HG03575 (cell line): ENCODE data around the gene ZBTB8A.
"Not testable (repeated sequence)": the region's sequence is repeated elsewhere in the genome, so short reads cannot be mapped to it uniquely, and the experiment has no call there.

ENCODE experiments used
- ATAC-seq: cut with Tn5 transposase; IDR thresholded peaks from one replicate; pipeline ENCODE4 v1.9.1; 2021; ENCODE audit not compliant: unreplicated experiment, insufficient number of reproducible peaks, low FRiP score; ENCODE audit errors: extremely low read depth

ZBTB8A gene

DNA sequence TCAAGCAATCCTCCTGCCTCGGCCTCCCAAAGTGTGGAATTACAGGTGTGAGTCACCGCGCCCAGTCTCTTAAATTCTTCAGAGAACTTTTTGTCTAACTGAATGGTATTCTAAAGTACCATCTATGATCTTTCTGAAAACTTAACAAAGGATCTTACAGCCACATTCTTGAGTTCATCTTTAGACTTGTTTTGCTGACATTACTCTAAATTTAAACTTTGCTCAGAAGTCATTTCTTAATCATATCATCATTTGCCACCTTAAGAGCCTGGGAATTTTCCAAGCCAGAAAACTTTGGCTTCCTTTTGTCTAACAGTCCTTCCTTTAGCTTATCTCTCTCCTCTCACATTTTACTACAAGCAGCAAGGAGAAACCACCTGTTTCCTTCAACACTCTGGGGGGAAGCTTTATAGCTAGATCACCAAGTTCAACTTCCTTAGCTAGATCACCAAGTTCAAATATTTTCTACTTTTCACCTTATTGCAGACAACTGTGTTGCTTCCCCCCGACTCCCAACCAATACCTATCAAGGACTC is 5.4 kb upstream of the ZBTB8A start:
- ATAC-seq: no peak

DNA sequence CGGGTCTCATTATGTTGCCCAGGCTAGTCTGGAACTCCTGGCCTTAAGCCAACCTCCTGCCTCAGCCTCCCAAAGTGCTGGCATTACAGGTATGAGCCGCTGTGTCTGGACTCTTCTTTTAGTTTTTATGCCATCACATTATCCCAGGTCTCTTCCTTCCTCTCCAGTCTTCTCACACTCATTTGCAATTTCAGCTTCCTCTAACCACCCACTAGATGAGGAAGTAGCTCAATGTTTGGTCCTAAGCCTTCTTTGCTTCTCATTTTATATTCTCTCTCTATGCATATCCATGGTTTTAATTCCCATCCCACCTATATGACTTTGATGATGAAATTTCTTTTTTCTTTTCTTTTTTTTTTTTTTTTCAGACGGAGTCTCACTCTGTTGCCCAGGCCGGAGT is 3.1 kb upstream of the ZBTB8A start:
- no peak for ATAC-seq

DNA sequence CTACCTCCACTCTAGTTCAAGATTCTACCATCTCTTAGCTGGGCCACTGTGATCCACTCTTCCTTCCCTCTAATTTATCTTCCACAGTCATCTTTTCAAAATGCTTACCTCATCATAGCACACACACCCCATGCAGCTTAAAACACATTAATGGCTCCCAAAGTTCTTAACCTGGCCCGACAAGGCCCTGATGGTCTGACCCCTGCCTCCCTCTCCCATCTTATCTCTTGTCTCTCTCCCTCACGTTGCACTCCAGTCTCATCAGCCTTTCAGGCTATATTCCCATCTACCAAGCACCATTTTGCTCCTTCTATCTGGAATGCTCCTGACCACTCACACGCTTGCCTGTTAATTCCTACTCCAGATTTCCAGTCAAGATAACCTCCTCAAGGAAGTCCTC is 2.5 kb upstream of the ZBTB8A start:
- no peak for ATAC-seq

DNA sequence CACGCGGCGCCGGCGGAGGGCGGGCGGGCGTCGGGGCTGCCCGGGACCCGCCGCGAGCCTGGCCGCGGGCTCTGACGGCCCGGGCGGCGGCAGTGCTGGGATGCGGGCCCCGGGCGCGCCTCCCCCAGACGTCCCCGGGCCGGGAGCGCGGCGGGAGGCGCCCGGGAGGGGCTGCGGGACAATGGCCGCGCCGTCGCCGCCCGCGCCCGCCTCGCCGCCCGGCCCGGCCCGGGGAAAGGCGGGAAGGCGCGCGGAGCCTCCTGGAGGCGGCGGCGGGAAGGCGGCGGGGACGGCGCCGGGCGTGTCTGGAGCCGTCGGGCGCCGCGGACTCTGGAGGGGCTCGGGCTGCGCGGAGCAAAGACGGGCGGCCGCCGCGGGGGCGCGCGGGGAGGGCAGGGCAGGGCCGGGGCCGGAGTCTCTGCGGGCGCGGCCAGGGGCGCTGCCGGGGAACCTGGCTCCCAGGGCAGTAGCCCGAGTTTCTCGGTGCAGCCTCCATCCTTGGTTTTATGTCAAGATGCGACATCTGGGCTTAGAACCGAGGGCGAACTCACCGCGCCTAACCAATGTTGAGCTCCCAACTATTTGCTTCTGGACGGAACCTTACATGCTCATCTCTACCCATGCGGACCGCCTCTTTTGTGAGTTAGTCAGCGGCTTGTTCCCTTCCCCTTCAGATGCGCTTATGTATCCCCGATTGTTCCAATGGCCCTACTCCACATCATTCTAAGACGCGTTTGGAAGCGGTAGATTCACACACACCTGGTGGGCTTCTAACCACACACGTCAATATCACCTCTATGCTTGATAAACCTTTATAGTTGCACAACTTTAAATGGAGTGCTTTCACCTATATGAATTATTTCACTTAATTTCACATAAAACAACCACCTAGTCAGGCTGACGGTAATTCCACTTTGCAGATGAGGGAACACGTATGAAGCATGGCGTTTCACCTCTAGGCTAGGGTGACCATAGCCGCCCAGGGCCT is 651 bp downstream of the ZBTB8A start:
- ATAC-seq: no peak

DNA sequence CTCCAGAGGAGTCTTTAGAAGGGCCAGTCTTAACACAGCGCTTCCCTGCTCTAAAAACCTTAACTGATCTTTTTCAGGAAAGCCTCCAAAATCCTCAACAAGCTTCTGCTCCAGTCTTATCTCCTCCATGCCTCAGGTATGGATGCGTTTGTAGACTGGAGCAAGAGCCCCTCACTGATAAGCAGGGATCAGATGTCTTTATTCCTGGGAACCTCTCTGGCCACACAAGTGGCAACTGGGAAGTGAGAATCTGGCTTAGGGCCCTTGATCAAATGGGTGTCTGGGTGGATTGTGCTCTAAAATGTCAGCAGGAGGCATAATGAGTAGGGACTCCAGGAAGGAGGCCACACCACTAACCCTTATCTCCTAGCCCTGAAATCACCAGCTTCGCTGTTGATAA is 1.4 kb downstream of the ZBTB8A start:
- ATAC-seq: no peak

DNA sequence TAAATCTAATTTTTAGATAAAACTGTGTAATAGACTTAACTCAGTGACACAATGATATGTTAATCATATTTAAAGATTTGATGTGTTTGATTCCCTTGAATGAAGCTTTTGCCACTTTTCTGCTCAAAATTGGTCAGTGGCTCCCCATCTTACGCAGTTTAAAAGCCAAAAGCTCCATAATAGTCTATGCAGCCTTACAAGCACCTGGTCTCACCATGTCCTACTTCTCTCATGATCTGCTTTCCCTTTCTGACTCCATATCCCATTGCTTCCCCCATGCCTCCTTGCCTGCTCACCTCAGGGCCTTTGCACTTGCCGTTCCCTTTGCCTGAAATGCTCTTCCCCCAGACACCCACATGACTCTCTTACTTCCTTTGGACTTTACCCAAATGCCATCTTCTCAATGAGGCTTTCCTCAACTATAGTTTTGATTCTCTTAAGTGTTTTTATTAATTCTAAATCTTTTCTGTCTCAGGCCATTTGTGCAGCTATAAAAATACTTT is 1.9 kb downstream of the ZBTB8A start:
- no peak for ATAC-seq

DNA sequence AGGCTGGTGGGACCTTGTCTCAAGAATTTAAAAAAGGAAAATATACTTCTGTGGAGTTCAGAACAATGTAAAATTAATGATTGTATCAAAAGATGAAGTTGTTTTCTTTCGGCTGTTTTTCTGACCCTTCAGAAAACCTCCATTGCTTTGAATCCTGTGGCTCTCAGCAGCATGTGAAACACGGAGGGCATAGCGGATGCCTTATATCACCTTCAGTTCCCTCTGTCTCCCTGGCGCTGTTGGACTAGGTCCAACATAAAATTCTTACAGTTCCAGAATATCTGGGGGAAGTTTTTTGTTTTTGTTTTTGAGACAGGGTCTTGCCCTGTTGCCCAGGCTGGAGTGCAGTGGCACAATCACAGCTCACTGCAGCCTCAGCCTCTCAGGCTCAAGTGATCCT is 7.4 kb downstream of the ZBTB8A start:
- no peak for ATAC-seq

DNA sequence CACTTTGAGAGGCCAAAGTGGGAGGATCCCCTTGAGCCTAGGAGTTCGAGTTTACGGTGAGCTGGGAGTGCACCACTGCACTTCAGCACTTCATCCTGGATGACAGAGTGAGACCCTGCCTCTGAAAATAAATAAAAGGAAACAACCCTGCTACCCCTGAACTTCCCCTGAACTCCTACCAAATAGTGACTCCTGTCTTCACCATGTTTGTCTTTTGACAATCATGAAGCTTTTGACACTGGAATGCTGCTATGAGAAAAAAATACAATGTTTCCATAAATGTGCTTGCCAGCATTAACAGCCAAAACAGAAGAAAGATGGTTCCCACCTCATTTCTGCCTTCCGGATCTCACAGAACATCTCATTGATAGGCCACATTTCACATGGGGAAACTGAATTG is 10.4 kb downstream of the ZBTB8A start:
- ATAC-seq: no peak

DNA sequence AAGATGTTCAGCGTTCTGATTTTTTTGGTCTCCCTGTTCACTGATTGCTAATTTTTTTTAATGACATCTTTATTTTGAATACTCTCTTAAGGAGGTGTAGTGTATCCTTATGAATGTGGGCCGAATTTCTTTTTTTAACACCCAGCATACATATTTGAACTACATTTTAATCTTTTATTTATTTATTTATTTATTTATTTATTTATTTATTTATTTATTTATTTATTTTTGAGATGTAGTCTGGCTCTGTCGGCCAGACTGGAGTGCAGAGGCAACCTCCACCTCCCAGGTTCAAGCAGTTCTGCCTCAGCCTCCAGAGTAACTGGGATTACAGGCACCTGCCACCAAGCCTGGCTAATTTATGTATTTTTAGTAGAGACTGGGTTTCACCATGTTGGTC is 15.1 kb downstream of the ZBTB8A start:
- no peak for ATAC-seq

DNA sequence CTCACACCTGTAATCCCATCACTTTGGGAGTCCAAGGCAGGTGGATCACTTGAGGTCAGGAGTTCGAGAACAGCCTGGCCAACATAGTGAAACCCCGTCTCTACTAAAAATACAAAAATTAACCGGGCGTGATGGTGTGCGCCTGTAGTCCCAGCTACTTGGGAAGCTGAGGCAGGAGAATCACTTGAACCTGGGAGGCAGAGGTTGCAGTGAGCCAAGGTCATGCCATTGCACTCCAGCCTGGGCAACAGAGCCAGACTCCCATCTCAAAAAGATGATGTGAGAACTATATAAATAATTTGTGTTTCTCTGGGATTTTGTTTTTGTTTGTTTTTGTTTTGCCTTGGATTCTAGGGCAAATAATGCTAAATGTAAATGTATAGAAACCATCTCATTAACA is 17.8 kb downstream of the ZBTB8A start:
- ATAC-seq: not testable (repeated sequence)

DNA sequence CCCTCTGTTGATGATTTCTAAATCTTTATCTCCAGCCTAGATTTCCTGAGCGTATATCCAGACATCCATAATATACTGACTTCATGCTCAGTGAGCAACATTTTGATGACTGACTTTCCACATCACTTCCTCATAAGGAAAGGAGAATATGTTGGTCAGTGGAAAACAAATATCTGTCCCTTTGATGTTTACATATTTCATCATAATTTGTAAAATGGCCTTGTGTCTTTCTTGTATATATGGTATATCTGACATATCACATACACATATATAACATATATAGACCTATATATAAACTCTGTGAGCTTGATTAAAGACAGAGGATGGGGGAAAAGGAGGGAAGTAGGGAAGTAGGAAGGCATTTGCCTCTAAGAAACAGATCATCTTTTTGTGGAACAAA is 18.6 kb downstream of the ZBTB8A start:
- no peak for ATAC-seq

DNA sequence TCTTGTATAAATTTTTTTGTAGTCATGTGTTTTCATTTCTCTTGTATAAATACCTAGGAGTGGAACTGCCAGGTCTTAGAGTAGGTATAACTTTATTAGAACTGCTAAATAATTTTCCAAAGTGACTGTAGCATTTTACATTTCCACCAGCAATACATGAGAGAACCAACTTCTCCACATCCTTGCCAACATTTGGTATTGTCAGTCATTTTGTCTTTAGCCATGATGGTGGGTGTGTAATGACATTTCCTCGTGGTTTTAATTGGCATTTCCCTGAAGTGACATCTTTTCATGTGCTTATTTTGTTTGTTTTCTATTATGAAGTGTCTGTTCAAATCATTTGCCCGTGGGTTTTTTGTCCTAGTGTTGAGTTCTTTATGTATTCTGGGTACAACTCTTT is 29.7 kb downstream of the ZBTB8A start:
- no peak for ATAC-seq

DNA sequence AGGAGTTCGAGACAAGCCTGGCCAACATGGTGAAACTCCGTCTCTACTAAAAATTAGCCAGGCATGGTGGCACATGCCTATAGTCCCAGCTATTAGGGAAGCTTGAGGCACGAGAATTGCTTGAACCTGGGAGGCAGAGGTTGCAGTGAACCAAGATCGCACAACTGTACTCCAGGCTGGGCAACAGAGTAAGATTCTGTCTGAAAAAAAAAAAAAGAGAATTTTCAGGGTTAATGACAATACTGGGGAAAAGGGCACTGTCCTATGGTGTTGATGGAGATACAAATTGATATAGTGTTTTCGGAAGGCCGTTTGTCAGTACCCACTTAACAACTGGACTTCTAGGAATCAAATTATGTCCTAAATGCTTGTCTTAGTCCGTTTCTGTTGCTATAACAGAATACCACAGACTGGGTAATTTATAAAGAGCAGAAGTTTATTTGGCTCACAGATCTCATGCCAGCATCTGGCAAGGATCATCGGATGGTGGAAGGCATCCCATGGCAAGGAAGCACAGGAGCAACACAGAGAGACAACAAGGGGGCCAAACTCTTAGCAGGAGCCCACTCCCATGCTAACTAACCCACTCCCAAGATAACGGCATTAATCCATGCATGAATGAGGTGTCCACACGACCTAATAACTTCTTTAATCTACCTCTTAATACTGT is 41.3 kb downstream of the ZBTB8A start:
- no peak for ATAC-seq

DNA sequence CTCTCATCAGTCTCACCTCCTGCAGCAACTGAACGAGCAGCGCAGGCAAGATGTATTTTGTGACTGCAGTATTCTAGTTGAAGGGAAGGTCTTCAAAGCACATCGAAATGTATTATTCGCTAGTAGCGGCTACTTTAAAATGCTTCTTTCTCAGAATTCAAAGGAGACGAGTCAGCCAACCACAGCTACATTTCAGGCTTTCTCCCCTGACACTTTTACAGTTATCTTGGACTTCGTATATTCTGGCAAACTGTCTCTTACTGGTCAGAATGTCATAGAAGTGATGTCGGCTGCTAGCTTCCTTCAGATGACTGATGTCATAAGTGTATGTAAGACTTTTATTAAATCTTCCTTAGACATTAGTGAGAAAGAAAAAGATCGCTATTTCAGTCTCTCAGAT is 53.7 kb downstream of the ZBTB8A start:
- no peak for ATAC-seq

DNA sequence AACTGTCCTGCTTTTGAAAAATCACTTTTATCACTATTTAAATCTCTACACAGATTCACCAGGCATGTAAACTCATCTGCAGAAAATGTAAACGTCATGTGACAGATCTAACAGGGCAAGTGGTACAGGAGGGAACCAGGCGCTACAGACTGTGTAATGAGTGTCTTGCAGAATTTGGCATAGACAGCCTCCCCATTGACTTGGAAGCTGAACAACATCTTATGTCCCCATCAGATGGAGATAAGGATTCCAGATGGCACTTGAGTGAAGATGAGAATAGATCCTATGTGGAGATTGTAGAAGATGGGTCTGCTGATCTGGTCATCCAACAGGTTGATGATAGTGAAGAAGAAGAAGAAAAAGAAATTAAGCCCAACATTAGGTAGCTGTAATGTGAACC is 60.8 kb downstream of the ZBTB8A start:
- no peak for ATAC-seq

DNA sequence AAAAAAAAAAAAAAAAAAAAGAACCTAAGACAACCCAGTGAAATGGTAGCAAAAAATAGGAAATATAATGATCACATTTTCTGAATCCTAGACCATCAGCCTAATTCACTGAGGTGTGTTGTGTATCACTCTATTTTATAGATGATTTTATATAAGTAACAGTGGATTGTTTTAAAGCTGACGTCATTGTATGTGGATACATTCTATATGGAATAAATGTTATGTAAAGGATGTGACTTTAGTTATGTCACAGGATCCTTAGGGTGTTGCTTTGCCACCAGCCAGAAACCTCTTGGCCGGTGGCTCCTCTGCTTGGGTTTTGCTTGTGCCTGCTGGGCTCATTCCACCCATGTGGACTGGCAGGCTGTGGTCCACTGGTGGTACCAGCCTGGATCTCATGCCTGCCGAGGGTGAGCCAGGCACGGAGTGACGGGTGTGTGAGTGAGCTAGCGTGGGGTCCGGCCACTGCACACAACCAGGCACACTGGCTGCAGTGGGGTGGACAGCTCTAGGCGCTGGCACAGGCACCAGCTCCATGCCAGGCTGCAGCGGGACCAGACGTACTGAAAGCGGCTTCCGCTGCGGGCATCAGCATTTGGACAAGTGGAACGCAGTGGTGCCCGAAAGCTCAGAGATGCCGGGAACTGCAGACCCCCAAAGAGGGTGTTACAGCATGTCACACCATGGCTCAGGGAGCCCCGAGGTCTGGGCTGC is 66.6 kb downstream of the ZBTB8A start:
- ATAC-seq: no peak

DNA sequence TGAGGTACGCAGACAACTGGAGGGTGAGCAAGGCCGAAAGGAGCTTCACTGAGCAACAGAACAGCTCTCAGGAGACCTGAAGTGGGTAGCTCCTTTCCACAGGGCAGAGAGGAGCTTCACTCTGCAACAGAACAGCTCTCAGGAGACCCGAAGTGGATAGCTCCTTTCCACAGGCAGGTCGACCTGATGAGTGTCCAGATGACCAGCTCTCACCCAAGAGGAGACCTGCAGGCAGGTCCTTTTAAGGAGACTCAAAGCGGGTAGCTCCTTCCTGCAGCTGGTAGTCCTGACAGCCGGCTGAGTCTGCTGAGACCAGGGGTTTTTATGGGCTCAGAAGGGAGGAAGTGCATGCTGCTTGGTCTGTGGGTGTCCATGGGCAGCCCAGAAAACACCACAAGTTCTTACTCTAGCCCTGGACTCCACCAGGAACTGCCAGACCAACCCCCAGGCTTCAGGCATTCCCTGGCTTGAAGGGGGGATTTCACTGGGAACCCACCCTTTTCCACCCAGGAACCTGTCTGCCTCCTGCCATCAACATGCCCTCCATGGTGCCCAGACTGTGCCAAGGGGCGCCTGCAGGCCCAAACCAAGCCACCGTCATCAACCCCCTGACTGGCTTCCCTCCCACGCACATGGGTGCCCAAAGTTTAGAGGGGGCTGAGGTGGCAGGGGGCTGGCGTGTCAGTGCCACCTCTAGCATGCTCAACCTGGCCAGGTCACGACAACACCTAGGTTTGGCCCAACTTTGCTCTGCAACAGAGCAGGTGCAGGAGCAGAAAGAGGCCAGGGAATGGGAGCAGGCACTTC is 67.5 kb downstream of the ZBTB8A start:
- ATAC-seq: no peak

DNA sequence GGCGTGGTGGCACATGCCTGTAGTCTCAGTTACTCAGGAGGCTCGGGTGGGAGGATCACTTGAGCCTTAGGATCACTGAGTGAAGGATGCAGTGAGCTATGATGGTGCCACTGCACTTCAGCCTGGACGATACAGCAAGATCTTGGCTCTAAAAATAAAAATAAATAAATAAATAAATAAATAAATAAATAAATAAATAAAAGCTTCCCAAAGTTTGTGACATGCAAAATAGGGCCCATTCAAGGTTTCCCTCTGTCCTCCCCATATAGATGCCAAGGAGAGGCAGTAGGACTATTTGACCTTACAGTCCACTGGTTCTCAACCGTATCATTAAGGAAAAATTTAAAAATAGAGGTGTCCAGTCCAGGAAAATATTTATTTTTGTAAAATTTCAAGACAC is 70.0 kb downstream of the ZBTB8A start:
- no peak for ATAC-seq

DNA sequence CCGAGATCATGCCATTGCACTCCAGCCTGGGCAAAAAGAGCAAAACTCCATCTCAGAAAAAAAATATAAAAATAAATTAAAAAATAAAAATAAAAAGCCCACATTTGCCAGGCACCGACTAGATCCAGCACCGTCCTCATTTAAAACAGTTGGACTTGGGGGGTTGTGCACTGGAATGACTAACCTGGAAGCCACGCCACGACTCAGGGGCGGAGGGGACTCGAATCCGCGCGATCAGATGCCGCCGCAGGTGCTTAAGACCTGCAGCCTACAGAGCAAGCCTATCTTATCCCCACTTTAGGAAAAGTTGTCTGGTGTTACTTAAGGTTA is 72.6 kb downstream of the ZBTB8A start:
- ATAC-seq: no peak
